ENCODE results near the gene MAP3K21. TPM values are rescaled to one million over a fixed set of nuclear protein-coding genes. Genes with fewer than 3 reads are reported as not detected.

MAP3K21 gene
- total RNA-seq, 4 donors from 2014 or later, result 0.26 to 5.6 (median 2.0) TPM

DNA sequence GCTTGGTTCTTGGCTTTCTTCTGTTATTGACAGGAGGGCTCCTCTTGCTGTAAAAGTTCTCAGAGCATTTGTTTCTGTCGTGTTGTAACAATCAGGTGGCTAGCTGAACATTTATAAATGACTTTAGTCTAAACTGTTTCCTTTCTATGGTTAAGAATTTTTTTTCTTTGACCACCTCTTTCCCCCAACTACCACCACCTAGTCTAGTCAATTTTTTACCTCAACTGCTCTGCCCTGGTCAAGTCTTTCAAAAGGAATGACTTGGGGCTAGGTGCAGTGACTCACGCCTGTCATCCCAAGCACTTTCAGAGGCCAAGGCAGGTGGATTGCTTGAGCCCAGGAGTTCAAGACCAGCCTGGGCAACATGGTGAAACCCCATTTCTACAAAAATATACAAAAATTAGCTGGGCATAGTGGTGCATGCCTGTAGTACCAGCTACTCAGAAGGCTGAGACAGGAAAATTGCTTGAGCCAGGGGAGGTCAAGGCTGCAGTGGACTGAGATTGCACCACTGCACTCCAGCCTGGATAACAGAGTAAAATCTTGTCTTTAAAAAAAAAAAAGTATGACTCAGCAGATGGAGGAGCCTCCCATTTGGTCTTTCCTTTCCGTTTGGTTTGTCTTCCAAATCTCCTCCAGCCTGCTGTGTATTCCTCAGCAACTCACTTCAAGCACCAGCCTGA, 40.7 kb downstream of the MAP3K21 start:
- DNase-seq, result no peak
- H3K4me1 ChIP-seq, result no peaks in the 10 kb centered on the region
- intact Hi-C loops (cut with DNase I; ENCODE audit: low total_unique reads), result no loop called here
- no peak overlapping the region for H3K4me3 ChIP-seq
- no peaks in the 10 kb centered on the region for H3K9me3 ChIP-seq
- H3K36me3 ChIP-seq, result no peaks in the 10 kb centered on the region
- TF ChIP-seq, protein P1, sequence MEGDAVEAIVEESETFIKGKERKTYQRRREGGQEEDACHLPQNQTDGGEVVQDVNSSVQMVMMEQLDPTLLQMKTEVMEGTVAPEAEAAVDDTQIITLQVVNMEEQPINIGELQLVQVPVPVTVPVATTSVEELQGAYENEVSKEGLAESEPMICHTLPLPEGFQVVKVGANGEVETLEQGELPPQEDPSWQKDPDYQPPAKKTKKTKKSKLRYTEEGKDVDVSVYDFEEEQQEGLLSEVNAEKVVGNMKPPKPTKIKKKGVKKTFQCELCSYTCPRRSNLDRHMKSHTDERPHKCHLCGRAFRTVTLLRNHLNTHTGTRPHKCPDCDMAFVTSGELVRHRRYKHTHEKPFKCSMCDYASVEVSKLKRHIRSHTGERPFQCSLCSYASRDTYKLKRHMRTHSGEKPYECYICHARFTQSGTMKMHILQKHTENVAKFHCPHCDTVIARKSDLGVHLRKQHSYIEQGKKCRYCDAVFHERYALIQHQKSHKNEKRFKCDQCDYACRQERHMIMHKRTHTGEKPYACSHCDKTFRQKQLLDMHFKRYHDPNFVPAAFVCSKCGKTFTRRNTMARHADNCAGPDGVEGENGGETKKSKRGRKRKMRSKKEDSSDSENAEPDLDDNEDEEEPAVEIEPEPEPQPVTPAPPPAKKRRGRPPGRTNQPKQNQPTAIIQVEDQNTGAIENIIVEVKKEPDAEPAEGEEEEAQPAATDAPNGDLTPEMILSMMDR (IDR thresholded peaks at IDR 0.05), result no peak
- TF ChIP-seq POLR2A (IDR thresholded peaks at IDR 0.05), result no peak
- no peak overlapping the region for H3K27ac ChIP-seq
- no peaks in the 10 kb centered on the region for H3K27me3 ChIP-seq

DNA sequence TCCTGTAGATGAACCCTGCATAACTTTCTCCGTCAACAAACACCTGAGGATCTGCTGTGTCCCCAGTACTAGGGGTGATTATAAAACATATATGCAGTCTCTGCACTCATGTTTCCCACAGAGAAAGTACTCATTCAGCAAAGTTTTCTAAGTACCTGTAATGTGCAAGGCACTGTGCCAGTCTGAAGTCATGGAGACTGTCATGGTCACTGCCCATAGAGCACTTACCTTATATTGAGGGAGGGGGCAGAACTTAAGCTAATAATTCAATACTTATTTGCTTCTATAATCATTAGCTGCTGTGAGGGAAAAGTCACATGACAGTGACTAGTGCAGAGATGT, 41.2 kb downstream of the MAP3K21 start:
- DNase-seq, result no peak
- TF ChIP-seq, protein P1 (IDR thresholded peaks at IDR 0.05), result no peak
- TF ChIP-seq POLR2A (IDR thresholded peaks at IDR 0.05), result no peak
- H3K4me1 ChIP-seq, result no peaks in the 10 kb centered on the region
- H3K9me3 ChIP-seq, result no peaks in the 10 kb centered on the region
- no peak overlapping the region for H3K4me3 ChIP-seq
- intact Hi-C loops (cut with DNase I; ENCODE audit: low total_unique reads), result no loop called here
- H3K27me3 ChIP-seq, result no peaks in the 10 kb centered on the region
- no peaks in the 10 kb centered on the region for H3K36me3 ChIP-seq
- no peak overlapping the region for H3K27ac ChIP-seq

DNA sequence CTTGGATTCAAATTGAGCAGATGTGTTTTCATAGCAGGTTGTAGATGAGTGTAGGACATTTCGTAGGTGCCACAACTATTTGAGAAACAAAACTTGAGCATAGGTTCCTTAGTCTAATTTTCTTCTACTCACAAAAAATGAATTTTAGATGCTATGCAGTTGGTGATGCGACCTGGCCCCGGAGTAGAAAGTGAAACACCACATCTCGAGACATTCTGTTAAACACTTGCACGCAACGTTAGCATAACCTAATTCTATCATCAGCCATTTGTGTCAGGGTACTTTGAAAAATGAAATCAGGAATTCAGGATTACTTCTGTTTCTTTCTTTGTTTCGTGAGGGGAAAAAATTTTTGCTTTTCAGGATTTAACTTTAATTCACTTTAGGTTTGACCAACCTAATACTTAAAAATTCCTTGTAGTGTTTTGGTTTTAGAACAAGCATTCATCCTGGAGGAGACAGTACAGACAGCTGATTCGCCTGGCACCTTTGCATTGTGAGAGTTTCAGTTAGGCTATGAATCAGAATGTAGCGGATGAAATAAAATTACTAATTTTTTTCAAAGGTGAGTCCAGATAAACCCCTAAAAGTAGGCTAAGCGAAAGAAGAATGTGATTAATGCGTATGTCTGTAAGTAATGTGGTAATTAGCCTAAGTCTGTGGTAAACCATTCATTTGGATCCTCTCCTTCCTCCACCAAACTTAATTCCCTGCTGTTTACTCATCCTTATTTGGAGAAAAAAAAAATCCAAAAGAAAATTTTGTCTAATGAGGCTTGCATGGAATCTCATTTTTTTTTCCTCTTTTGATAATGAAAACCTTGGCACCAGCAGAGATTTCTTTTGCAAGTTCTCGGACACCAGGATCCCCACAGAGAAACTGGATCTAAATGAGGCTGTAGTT, 44.9 kb downstream of the MAP3K21 start:
- Histone ChIP-seq H3K27ac (no peak overlapping the region), H3K4me3 (no peak overlapping the region), H3K27me3 (no peaks in the 10 kb centered on the region), H3K4me1 (no peaks in the 10 kb centered on the region), H3K9me3 (no peaks in the 10 kb centered on the region), H3K36me3 (no peaks in the 10 kb centered on the region)
- TF ChIP-seq, protein P1 (IDR thresholded peaks at IDR 0.05), result no peak
- no peak for TF ChIP-seq POLR2A (IDR thresholded peaks at IDR 0.05)
- intact Hi-C loops (cut with DNase I; ENCODE audit: low total_unique reads), result no loop called here
- DNase-seq, result no peak

DNA sequence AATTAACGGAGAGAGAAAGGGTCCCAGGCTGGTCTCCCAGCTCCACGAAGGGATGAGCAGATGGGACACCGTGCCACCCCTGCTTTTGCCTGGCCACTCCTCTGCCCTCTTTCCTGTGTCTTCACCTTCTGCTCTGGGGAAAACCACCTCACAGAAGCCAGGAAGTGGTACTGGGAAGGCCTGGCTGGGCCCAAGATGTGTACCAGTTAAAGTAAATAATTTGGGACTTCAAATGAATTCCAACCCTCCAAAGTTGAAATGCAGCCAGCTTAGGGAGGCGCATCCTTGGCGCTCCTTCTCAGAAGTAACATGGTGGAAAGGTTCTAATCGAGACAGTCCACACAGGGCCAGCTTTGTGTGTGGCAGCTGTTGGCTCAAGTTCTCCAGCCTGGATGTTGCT, 45.7 kb downstream of the MAP3K21 start:
- Histone ChIP-seq H3K4me1 (no peaks in the 10 kb centered on the region), H3K27me3 (no peaks in the 10 kb centered on the region), H3K4me3 (no peak overlapping the region), H3K27ac (no peak overlapping the region), H3K36me3 (no peaks in the 10 kb centered on the region), H3K9me3 (no peaks in the 10 kb centered on the region)
- TF ChIP-seq, protein P1 (IDR thresholded peaks at IDR 0.05), result no peak
- TF ChIP-seq POLR2A (IDR thresholded peaks at IDR 0.05), result no peak
- intact Hi-C loops (cut with DNase I; ENCODE audit: low total_unique reads), result no loop called here
- DNase-seq, result no peak

DNA sequence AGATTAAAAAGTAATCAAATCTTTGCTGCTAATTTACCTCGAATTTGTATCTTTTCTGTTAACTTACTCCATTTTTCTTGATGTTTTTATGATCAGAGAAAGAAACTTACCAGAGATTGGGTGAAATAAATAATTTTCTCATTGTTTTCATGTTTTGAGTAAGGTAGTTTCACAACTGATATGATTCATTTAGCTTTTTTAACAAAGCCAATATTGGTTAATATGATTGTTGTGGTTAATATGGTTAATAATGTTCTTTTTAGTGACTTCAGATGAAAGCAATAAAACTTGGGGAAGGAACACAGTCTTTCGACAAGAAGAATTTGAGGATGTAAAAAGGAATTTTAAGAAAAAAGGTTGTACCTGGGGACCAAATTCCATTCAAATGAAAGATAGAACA, 48.1 kb downstream of the MAP3K21 start:
- Histone ChIP-seq H3K4me1 (no peaks in the 10 kb centered on the region), H3K36me3 (no peaks in the 10 kb centered on the region), H3K4me3 (no peak overlapping the region), H3K27ac (no peak overlapping the region), H3K27me3 (no peaks in the 10 kb centered on the region), H3K9me3 (no peaks in the 10 kb centered on the region)
- DNase-seq, result no peak
- intact Hi-C loops (cut with DNase I; ENCODE audit: low total_unique reads), result no loop called here
- TF ChIP-seq, protein P1 (IDR thresholded peaks at IDR 0.05), result no peak
- no peak for TF ChIP-seq POLR2A (IDR thresholded peaks at IDR 0.05)

Data from uterus (tissue), 4 donors.